ENCODE data around the gene TRMT11. TPM values are rescaled to one million over a fixed set of nuclear protein-coding genes. Genes with fewer than 3 reads are reported as not detected.

The TRMT11 gene
- total RNA-seq, 4 donors from 2014 or later: 21.5 to 69.2 (median 47.8) TPM

DNA sequence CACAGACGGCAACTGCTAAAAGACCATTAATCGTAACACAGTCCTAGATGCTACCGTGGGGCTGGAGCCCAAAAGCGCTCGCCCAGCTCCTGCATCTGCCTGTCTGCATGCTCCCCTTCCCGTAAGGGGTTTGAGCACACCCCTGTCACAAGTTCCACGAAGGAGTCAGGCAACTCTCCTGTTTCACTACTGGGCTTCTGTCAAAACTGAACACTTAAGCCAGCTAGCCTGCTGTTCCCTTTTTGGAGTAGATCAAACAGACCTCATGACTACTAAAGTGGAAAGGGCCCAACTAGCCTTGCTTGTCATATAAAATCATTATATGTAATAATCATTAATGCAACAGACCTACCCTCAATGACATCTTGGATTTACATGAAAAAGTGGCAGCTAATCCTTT lies 61.3 kb downstream of the TRMT11 start:
- H3K27me3 ChIP-seq: no peaks in the 10 kb centered on the region
- TF ChIP-seq POLR2A (IDR thresholded peaks at IDR 0.05): no peak
- TF ChIP-seq, protein P1, sequence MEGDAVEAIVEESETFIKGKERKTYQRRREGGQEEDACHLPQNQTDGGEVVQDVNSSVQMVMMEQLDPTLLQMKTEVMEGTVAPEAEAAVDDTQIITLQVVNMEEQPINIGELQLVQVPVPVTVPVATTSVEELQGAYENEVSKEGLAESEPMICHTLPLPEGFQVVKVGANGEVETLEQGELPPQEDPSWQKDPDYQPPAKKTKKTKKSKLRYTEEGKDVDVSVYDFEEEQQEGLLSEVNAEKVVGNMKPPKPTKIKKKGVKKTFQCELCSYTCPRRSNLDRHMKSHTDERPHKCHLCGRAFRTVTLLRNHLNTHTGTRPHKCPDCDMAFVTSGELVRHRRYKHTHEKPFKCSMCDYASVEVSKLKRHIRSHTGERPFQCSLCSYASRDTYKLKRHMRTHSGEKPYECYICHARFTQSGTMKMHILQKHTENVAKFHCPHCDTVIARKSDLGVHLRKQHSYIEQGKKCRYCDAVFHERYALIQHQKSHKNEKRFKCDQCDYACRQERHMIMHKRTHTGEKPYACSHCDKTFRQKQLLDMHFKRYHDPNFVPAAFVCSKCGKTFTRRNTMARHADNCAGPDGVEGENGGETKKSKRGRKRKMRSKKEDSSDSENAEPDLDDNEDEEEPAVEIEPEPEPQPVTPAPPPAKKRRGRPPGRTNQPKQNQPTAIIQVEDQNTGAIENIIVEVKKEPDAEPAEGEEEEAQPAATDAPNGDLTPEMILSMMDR (IDR thresholded peaks at IDR 0.05): no peak
- no peak overlapping the region for H3K4me3 ChIP-seq
- no peak for DNase-seq
- H3K4me1 ChIP-seq: no peaks in the 10 kb centered on the region
- no peaks in the 10 kb centered on the region for H3K36me3 ChIP-seq
- no peak overlapping the region for H3K27ac ChIP-seq
- intact Hi-C loops (cut with DNase I; ENCODE audit: low total_unique reads): no loop called here
- H3K9me3 ChIP-seq: no peaks in the 10 kb centered on the region

DNA sequence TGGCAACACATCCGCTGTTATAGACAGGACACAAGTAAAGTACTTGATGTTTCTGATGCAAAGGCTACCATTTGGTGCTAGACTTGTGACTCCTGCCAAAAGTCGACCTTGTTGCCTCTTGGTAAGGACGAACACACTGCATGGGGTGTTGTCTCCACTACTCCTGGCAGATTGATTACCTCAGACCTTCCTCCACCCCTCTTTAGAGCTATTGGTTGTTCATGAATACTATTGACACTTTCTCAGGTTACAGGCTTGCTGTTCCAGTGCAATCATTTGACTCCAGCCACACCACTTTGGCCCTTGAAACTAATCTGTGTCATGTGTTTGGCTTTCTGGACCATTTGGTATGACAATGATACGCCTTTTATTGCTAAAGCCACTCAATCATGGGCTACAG lies 62.3 kb downstream of the TRMT11 start:
- H3K4me3 ChIP-seq: no peak overlapping the region
- H3K27ac ChIP-seq: no peak overlapping the region
- no peaks in the 10 kb centered on the region for H3K36me3 ChIP-seq
- TF ChIP-seq POLR2A (IDR thresholded peaks at IDR 0.05): no peak
- TF ChIP-seq, protein P1 (IDR thresholded peaks at IDR 0.05): no peak
- no peaks in the 10 kb centered on the region for H3K9me3 ChIP-seq
- H3K27me3 ChIP-seq: no peaks in the 10 kb centered on the region
- no peak for DNase-seq
- no peaks in the 10 kb centered on the region for H3K4me1 ChIP-seq
- intact Hi-C loops (cut with DNase I; ENCODE audit: low total_unique reads): no loop called here

DNA sequence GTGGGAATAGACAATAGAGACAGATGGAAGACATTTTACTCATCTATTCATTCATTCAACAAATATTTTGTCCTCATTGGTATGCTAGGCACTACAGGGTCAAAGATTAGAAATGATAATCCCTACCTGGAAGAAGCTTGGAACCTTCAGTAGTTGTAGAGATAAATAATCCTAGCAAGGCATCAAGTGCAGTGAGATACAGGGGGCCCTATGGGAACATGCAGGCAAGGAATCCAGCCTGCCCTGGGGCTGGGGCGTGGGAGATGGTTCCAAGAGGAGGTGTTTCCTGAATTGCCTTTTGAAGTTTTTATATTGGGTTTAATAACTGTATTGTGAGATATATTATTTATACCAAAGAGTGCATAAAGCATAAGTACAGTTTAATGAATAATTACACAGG lies 64.5 kb downstream of the TRMT11 start:
- no peak for TF ChIP-seq POLR2A (IDR thresholded peaks at IDR 0.05)
- TF ChIP-seq, protein P1 (IDR thresholded peaks at IDR 0.05): no peak
- no peaks in the 10 kb centered on the region for H3K9me3 ChIP-seq
- no peak for DNase-seq
- no peaks in the 10 kb centered on the region for H3K27me3 ChIP-seq
- intact Hi-C loops (cut with DNase I; ENCODE audit: low total_unique reads): no loop called here
- peak overlapping the region in 1 of 2 donors; percentile 27 for H3K27ac ChIP-seq
- no peaks in the 10 kb centered on the region for H3K36me3 ChIP-seq
- peaks cover 0 to 11% of the 10 kb centered on the region in 2 donors for H3K4me1 ChIP-seq
- H3K4me3 ChIP-seq: no peak overlapping the region

DNA sequence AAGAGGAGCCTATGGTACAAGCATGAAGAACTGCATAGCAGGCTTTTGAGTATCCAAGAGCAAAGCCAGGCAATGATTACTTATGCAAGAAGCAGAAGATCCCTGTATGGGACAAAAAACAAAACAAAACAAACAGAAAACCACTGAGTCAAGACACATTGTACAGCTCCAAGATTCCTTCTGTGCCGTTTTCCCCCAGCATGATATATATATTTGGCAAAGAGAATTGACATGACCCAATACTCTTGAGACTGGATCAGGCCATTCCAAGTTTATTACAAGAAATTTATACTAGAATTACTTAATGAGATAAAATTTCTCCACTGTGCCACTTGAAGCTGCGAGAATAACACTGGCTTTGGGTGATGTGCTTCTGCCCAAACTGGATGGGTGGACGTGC lies 65.5 kb downstream of the TRMT11 start:
- Histone ChIP-seq H3K9me3 (no peaks in the 10 kb centered on the region), H3K4me1 (peaks cover 0 to 11% of the 10 kb centered on the region in 2 donors), H3K27me3 (no peaks in the 10 kb centered on the region), H3K27ac (peak overlapping the region; percentile 80 to 87), H3K4me3 (no peak overlapping the region), H3K36me3 (no peaks in the 10 kb centered on the region)
- DNase-seq: no peak
- no peak for TF ChIP-seq POLR2A (IDR thresholded peaks at IDR 0.05)
- TF ChIP-seq, protein P1 (IDR thresholded peaks at IDR 0.05): no peak
- intact Hi-C loops (cut with DNase I; ENCODE audit: low total_unique reads): no loop called here

DNA sequence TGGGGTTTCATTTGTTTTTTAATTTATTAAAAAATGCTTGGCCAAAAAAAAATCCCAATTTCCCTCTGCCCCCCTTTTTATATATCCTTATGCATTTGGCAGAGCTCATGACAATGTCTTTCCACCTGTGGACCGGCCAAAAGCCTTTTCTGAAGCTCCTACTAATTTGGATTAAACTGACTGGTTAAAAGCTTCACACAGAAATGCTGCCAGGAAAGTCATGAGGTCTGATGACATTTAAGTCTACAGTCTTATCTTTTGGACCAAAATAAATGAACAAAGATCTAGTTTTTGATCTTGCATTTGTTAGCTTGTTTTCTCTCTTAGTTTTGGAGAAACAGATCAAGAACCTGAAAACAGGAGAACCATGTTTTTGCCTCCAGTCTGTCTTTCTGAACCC lies 66.1 kb downstream of the TRMT11 start:
- intact Hi-C loops (cut with DNase I; ENCODE audit: low total_unique reads): no loop called here
- peak overlapping the region; percentile 80 to 87 for H3K27ac ChIP-seq
- no peak for DNase-seq

More for the DNA sequence above, 66.1 kb downstream of the TRMT11 start:
- no peak overlapping the region for H3K4me3 ChIP-seq
- no peaks in the 10 kb centered on the region for H3K27me3 ChIP-seq
- TF ChIP-seq, protein P1 (IDR thresholded peaks at IDR 0.05): no peak
- no peak for TF ChIP-seq POLR2A (IDR thresholded peaks at IDR 0.05)
- no peaks in the 10 kb centered on the region for H3K9me3 ChIP-seq
- peaks cover 0 to 11% of the 10 kb centered on the region in 2 donors for H3K4me1 ChIP-seq
- H3K36me3 ChIP-seq: no peaks in the 10 kb centered on the region
